ENCODE results near the gene FIG4. TPM values are rescaled to one million over a fixed set of nuclear protein-coding genes. Genes with fewer than 3 reads are reported as not detected.
A peak's percentile ranks its signal among the peaks of the same experiment; 100 is the strongest.

FIG4 gene
- total and polyA plus RNA-seq, 2 of the 4 experiments (the other 2 are of a cell fraction) = 12.1 to 15.4 TPM

DNA sequence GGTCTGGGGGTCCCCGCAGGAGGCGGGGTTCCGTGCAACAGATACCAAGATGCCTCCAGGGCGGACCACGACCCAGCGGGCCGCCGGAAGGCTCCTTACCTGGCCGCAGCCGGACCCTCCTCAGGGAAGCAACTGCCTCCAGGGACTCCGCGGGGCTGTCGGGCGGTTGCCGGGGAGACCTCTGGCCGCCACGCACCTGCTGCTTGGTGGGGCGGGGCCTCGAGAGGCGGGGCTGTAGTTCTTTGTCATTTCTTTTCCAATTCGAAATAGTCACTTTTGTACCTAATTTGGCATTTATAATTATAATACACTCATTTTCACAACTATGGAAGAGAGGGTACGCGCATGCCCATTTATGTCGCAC lies 741 bp upstream of the FIG4 start:
- intact Hi-C loops (cut with micrococcal nuclease) (loop anchor here (2.0 to 10.0 kb wide), 3 partner anchors 94 to 306 kb away; partner anchors contain the start of gene CD164), in situ Hi-C loops (cut with MboI; ENCODE audit: low sequenced_read_pairs) (loop anchor here (5.0 kb wide), 1 partner anchor 163 kb away; no protein-coding TSS in a partner anchor), dilution Hi-C loops (cut with HindIII; ENCODE audit: low sequenced_read_pairs, unreplicated experiment) (no loop called here)
- Histone ChIP-seq H3K27me3 (ENCODE audit: control insufficient read depth, insufficient read depth, low read length) (no peaks in the 10 kb centered on the region), H2AK5ac (ENCODE audit: low read depth, low read length) (no peak overlapping the region), H2BK5ac (ENCODE audit: low read depth, low read length, poor library complexity, severe bottlenecking) (no peak overlapping the region), H3K56ac (ENCODE audit: extremely low read depth, insufficient read depth, low read length) (peak overlapping the region; percentile 65; the same call in 1 of the 2 replicates), H3K4me2 (ENCODE audit: low read depth, low read length) (peak overlapping the region; percentile 90), H4K8ac (ENCODE audit: low read depth in 2 of 2, low read length in 2 of 2) (peak overlapping the region; percentile 69 to 70; a peak in 3 of 4 replicates), H2BK20ac (ENCODE audit: low read depth, low read length) (no peak overlapping the region), H3K79me1 (ENCODE audit: low read depth in 1 of 2, low read length in 2 of 2) (peaks cover 3 to 4% of the 10 kb centered on the region in 2 experiments; a peak in 2 of 4 replicates), H2AFZ (replicated peaks; ENCODE audit: low read length, poor library complexity) (peak overlapping the region; percentile 90), H4K5ac (ENCODE audit: low read depth, low read length) (no peak overlapping the region), H3K9me3 (ENCODE audit: control insufficient read depth, insufficient read depth, low read length) (no peaks in the 10 kb centered on the region), H3K4ac (ENCODE audit: low read depth, low read length) (peak overlapping the region; percentile 54), H3K23ac (ENCODE audit: low read depth, low read length) (no peak overlapping the region), H3K27ac (ENCODE audit: insufficient read depth, low read length) (no peak overlapping the region; the same call in 1 of the 2 replicates), H2AK9ac (replicated peaks; ENCODE audit: low read depth, low read length, poor library complexity) (peak overlapping the region; percentile 74), H2BK120ac (ENCODE audit: low read depth, low read length) (no peak overlapping the region), H3K4me1 (ENCODE audit: control insufficient read depth, insufficient read depth, low read length) (no peaks in the 10 kb centered on the region; the same call in 1 of the 2 replicates), H3K4me3 (ENCODE audit: insufficient read depth, low read depth, low read length) (peak overlapping the region; percentile 74), H4K91ac (ENCODE audit: insufficient read depth, low read depth, low read length) (no peak overlapping the region), H3K18ac (ENCODE audit: low read depth, low read length) (0 out of 2 replicates have a peak overlapping the region, but pooled peaks have one; percentile 16), H3K9ac (ENCODE audit: low read depth, low read length) (peak overlapping the region; percentile 79), H3K14ac (replicated peaks; ENCODE audit: low read depth, low read length) (no peak overlapping the region), H2BK15ac (ENCODE audit: low read depth, low read length) (no peak overlapping the region), H3K36me3 (ENCODE audit: control insufficient read depth, insufficient read depth, low read length) (no peaks in the 10 kb centered on the region), H3K9me1 (ENCODE audit: insufficient read depth, low read length) (no peaks in the 10 kb centered on the region), H4K20me1 (ENCODE audit: insufficient read depth, low read length) (no peaks in the 10 kb centered on the region)
- 0% methylated on average over 10 of the region's 24 CpGs; no CpG with 5 or more reads in 1 of the 2 experiments for whole genome bisulfite sequencing, 2 experiments (ENCODE audit: extremely low coverage in 2 of 2, insufficient read length in 1 of 2)
- CTCF ChIA-PET = no interaction called here
- BruUV-seq (replicated peaks) = no TSS peak
- ATAC-seq (ENCODE audit: low read depth) (peak; percentile 4), DNase-seq (no peak)
- POLR2A ChIA-PET (ENCODE audit: unreplicated experiment) = interaction anchor here (0.6 kb wide), 1 partner anchor 154 kb away, joined by 4 read pairs; no protein-coding TSS in a partner anchor
- TF ChIP-seq, protein P1, sequence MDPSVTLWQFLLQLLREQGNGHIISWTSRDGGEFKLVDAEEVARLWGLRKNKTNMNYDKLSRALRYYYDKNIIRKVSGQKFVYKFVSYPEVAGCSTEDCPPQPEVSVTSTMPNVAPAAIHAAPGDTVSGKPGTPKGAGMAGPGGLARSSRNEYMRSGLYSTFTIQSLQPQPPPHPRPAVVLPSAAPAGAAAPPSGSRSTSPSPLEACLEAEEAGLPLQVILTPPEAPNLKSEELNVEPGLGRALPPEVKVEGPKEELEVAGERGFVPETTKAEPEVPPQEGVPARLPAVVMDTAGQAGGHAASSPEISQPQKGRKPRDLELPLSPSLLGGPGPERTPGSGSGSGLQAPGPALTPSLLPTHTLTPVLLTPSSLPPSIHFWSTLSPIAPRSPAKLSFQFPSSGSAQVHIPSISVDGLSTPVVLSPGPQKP (IDR thresholded peaks at IDR 0.05; ENCODE audit: borderline replicate concordance, low read depth, low read length) = no peak
- TF ChIP-seq RAD21 (IDR thresholded peaks at IDR 0.05; ENCODE audit: low read length) (no peak), BHLHE40 (IDR thresholded peaks at IDR 0.05; ENCODE audit: low read depth, low read length) (no peak), RFX5 (IDR thresholded peaks at IDR 0.05; ENCODE audit: low read depth, low read length) (no peak), NFE2L2 (IDR thresholded peaks at IDR 0.05; ENCODE audit: low read depth, low read length) (no peak), CEBPB (IDR thresholded peaks at IDR 0.05; ENCODE audit: low read depth, low read length) (no peak), RCOR1 (IDR thresholded peaks at IDR 0.05; ENCODE audit: insufficient replicate concordance, low read length) (no peak), FOS (IDR thresholded peaks at IDR 0.05; ENCODE audit: low read depth, low read length) (no peak), MAZ (IDR thresholded peaks at IDR 0.05; ENCODE audit: borderline replicate concordance, low read depth, low read length) (no peak), MAFK (IDR thresholded peaks at IDR 0.05; ENCODE audit: low read depth, low read length) (no peak)
- TF ChIP-seq, protein P2, sequence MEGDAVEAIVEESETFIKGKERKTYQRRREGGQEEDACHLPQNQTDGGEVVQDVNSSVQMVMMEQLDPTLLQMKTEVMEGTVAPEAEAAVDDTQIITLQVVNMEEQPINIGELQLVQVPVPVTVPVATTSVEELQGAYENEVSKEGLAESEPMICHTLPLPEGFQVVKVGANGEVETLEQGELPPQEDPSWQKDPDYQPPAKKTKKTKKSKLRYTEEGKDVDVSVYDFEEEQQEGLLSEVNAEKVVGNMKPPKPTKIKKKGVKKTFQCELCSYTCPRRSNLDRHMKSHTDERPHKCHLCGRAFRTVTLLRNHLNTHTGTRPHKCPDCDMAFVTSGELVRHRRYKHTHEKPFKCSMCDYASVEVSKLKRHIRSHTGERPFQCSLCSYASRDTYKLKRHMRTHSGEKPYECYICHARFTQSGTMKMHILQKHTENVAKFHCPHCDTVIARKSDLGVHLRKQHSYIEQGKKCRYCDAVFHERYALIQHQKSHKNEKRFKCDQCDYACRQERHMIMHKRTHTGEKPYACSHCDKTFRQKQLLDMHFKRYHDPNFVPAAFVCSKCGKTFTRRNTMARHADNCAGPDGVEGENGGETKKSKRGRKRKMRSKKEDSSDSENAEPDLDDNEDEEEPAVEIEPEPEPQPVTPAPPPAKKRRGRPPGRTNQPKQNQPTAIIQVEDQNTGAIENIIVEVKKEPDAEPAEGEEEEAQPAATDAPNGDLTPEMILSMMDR (conservative IDR thresholded peaks at IDR 0.05; ENCODE audit: low read depth, low read length) = no peak
- TF ChIP-seq, protein P3, sequence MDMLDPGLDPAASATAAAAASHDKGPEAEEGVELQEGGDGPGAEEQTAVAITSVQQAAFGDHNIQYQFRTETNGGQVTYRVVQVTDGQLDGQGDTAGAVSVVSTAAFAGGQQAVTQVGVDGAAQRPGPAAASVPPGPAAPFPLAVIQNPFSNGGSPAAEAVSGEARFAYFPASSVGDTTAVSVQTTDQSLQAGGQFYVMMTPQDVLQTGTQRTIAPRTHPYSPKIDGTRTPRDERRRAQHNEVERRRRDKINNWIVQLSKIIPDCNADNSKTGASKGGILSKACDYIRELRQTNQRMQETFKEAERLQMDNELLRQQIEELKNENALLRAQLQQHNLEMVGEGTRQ (IDR thresholded peaks at IDR 0.05; ENCODE audit: low read depth, low read length) = no peak
